NCI-H1105 (cell line): ENCODE data around the gene TIMM29.
A peak's percentile ranks its signal among the peaks of the same experiment; 100 is the strongest.
"Not testable (repeated sequence)": the region's sequence is repeated elsewhere in the genome, so short reads cannot be mapped to it uniquely, and the experiment has no call there.

Experiments
- DNase-seq: peaks from one replicate; lab custom pipeline; 2025; lab: John Stamatoyannopoulos, UW

TIMM29 gene

DNA sequence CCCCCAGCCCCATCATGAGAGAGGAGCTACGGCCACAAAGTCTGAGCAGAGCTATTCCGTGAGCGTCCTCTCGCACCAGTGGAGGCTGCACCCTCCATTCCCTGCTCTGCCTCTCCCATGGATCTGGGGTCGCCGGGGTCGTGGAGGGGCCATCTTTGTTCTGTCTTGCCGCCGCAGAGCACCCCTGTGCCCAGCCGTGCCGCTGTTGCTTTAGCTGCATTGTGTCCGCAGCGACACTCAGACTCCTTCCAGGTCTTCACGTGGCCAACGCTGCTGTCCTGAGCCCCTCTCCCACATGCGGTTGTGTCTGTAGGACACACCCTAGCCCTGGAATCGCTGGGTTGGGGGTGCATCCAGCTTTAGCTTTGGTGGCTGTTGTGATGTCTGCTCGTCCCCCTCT is 16.0 kb upstream of the TIMM29 start:
- no peak for DNase-seq

DNA sequence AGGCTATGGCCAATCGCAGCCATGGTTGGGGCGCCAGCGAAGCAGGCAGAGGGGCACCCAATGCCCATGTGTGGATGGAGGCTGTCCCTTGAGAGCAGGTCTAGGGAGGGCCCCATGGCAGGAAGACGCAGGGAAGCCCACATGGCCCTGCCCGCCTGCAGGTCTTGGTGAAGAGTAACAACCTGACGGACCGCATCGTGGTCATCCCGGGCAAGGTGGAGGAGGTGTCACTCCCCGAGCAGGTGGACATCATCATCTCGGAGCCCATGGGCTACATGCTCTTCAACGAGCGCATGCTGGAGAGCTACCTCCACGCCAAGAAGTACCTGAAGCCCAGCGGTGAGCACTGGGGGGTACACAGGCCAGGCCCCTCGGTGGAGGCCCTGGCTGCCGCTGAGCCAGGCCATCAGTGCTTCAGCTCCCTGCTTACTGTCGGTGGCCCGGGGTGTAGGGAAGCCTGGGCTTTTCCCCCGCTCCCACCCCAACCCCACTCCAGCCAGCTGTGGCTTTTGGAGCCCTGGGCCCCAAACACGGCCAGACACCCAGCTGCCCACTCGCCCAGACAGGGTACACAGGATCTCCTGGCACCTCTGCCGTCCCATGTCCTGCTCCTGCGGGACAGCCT is 14.8 kb upstream of the TIMM29 start:
- DNase-seq: no peak

DNA sequence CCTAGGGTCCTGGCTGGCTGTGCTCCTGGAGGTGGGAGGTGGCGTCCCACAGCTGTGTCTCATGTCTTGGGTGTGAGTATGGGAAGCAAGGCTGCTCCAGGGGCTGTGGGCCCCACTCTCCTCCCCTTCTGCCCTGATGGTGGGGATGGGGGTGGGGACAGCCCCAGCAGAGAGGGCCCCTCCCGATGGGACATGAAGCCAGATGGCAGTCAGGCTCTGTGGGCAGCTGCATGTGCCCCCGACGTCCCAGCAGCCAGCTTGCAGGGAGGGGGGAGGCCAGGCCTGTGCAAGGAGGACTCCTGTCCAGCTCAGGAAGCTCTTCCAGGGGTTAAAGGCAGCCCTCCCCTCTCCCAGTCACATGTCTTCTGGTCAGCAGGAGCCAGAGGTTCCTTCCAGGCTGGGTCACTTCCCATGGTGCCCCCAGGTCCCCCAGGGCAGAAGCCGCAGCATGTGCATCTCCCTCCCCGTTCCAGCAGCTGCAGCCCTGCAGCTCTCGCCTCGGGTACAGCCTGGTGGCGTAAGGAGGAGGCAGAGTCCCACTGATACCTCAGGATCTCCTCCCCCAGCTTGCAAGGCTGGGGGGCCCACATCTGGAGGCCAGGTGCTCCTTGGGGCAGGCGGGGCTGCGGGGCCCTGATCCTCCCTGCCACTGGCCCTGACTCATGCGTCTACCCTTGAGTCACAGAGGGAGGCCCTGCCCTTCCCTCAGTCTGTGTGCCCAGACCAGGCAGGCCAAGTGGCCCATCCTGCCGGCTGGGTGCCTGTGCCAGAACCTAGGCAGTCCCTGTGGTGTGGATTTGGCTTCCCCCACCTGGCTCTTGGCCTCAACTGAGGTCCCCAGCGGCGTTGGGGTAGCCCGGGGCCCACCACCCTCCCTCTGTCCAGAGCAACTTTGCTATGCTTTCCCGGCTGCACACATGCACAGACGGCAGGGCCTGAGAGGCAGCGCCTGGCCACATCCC is 13.2 kb upstream of the TIMM29 start:
- DNase-seq: no peak

DNA sequence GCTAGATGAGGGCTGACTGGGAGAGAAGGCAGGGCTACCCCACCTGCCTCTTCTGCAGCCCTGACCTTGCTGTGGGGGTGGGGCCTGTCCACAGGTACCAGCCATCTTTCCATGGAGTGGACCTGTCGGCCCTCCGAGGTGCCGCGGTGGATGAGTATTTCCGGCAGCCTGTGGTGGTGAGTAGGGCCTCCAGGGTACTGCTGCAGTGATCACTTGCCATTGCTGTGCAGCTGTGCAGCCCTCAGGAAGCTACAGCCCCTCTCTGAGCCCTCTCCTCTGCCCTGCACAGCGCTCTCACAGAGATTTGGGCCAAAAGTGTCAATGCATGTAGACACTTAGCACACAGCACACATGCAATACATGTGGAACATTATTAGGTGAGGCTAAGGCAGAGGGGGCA is 12.0 kb upstream of the TIMM29 start:
- no peak for DNase-seq

DNA sequence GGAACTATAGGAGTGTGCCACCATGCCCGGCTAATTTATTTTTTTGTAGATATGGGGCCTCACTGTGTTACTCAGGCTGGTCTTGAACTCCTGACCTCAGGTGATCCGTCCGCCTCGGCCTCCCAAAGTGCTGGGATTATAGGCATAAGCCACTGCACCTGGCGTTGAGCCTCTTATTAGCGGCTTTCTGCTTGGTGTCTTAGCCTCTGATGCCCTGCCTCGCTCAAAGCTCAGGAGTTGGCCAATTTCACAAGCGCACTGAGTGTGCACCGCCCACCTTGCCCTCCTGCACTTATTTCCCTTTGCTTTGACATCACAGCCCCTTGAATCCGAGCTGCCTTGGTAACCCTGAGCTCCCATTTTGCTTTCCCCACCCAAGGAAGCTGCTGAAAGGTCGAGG is 10.3 kb upstream of the TIMM29 start:
- no peak for DNase-seq

DNA sequence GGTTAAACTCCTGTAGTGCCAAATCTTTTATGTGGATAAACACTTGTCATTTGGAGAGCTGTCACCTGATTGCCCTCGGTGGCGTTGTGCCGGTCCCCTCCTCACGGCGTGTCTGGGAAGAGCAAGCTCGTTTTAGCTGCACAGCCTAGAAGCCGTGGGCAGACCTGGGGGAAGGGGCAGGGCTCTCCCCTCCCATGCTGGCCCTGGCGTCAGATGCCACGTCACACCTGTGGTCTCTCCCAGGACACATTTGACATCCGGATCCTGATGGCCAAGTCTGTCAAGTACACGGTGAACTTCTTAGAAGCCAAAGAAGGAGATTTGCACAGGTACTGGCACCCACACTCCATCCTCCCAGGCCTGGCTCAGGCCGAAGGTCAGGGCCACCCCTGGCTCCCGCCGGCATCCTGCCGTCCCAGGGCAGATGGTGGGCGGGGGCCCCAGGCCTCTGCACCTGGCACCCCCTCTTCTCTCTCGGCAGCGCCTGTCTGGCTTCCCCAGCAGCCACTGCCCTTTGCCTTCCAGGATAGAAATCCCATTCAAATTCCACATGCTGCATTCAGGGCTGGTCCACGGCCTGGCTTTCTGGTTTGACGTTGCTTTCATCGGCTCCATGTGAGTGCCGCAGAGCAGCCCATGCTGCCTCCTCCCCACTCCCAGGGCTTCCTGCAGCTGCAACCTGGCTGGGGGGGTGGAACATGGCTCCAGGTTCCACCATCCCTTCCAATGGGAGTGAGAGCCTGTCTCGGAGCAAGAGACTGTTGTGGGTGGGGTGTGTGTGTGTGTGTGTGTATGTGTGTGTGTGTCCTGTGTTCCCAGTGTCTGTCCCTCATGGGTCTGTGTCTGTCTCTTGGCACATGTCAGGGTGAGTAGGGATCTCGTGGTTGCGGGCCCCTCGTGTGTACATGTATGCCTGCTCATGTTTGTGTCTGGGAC is 9.0 kb upstream of the TIMM29 start:
- peak; percentile 8 for DNase-seq

DNA sequence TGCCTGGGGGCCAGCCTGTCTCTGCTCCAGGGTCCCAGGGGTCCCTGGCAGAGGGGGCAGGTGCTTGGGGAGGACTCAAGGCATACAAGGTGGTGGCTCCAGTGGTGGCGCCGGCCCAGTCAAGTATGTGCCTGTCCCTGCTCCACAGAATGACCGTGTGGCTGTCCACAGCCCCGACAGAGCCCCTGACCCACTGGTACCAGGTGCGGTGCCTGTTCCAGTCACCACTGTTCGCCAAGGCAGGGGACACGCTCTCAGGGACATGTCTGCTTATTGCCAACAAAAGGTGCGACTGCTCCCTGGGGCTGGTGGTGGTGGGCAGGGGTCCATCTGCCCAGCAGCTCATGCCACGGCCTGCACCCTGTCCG is 8.3 kb upstream of the TIMM29 start:
- no peak for DNase-seq

DNA sequence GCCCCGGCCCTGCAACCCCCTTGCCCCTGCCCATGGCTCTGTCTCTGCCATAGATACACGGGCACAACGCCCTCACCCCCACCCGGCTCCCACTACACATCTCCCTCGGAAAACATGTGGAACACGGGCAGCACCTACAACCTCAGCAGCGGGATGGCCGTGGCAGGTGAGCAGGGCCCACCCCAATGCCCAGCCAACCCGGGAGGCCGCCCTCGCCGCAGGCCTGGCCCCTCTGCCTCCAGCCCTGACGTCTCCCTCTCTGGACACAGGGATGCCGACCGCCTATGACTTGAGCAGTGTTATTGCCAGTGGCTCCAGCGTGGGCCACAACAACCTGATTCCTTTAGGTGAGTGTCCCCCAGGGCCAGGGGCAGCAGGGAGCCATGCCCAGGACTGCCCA is 7.8 kb upstream of the TIMM29 start:
- DNase-seq: no peak

DNA sequence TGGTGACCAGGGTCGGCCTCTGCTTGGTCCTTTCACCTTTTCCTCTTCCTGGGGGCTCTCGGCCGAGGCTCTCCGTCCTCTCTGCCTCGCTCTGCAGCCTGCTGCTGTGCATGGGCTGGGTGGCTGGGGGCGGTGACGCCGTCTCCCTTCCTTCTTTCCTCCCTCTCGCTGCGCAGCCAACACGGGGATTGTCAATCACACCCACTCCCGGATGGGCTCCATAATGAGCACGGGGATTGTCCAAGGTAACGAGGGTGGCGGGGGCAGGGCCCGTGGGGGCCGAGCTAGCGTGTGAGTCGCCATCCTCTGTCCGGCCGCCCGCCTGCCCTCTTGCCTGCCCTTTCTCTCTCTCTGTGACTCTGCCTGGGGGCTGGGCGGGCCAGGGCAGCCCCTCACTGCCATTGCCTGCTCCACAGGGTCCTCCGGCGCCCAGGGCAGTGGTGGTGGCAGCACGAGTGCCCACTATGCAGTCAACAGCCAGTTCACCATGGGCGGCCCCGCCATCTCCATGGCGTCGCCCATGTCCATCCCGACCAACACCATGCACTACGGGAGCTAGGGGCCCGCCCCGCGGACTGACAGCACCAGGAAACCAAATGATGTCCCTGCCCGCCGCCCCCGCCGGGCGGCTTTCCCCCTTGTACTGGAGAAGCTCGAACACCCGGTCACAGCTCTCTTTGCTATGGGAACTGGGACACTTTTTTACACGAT is 7.3 kb upstream of the TIMM29 start:
- no peak for DNase-seq

DNA sequence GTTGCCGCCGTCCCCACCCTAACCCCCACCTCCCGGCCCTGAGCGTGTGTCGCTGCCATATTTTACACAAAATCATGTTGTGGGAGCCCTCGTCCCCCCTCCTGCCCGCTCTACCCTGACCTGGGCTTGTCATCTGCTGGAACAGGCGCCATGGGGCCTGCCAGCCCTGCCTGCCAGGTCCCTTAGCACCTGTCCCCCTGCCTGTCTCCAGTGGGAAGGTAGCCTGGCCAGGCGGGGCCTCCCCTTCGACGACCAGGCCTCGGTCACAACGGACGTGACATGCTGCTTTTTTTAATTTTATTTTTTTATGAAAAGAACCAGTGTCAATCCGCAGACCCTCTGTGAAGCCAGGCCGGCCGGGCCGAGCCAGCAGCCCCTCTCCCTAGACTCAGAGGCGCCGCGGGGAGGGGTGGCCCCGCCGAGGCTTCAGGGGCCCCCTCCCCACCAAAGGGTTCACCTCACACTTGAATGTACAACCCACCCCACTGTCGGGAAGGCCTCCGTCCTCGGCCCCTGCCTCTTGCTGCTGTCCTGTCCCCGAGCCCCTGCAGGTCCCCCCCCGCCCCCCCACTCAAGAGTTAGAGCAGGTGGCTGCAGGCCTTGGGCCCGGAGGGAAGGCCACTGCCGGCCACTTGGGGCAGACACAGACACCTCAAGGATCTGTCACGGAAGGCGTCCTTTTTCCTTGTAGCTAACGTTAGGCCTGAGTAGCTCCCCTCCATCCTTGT is 6.5 kb upstream of the TIMM29 start:
- no peak for DNase-seq

DNA sequence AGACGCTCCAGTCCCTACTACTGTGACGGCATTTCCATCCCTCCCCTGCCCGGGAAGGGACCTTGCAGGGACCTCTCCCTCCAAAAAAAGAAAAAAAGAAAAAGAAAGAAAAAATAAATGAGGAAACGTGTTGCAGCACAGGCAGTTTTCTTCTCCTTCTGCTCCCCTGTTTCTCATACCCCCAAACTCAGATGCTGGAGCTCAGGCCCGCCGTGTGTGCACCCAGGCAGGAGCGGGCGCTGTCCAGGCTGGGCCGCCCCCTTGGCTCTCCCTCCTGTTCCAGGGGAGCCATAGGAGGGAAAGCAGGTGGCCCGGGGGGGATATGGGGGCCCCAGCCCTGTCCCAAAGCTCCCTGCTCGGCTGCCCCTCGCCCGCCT is 6.0 kb upstream of the TIMM29 start:
- DNase-seq: no peak

DNA sequence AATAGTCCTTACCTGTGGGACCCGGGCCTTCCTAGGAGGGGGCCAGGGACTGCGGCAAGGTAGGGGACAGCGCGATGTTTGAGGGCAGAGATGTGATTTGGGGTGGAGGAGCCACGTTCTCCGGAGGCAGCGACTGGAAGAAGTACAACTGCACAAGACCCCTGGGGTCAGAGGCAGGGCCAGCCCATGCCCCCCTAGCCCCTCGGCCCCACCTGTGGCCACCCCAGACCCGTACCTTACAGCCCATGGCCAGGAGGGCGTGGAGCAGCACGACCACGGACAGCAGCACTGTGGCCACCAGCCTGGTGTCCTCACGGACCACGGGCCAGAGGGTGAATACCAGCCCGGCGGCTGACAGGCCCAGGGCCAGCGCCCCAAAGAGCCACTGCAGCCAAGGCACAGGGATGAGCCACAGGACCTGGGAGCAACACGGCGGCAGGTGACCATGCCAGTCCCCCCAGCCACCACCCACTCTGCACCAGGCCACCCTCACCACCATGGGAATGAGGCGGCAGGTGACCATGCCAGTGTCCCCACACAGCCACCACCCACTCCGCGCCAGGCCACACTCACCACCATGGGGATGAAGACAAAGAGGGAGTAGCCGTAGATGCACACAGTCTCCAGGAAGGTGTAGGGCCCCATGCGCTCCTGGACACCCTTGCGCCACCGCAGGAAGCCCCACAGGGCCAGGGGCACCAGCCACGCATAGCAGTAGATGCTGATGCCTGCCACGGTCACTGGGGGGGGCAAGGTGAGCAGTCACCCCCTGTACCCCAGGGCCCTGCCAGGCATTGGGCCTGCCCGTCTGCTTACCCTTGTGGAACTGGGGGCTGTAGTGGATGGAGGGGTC is 5.1 kb upstream of the TIMM29 start:
- no peak for DNase-seq

DNA sequence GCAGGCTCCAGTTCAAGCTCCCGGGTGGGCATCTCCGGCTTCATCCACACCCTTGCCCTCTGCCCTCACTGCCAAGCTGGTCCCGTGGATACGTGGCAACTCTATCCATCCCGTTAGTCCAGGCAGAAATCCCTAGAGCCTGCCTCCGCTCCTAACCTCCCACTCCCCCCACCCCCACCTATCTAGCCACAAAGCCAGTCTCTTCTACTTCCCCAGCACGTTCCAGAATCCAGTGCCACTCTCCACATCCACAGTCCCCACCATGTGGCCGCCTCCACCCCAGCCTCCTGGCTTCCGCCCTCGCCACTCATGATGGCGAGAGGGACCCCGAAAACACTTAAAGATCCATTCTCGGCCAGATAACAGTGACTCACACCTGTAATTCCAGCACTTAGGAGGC is 4.0 kb upstream of the TIMM29 start:
- DNase-seq: no peak

DNA sequence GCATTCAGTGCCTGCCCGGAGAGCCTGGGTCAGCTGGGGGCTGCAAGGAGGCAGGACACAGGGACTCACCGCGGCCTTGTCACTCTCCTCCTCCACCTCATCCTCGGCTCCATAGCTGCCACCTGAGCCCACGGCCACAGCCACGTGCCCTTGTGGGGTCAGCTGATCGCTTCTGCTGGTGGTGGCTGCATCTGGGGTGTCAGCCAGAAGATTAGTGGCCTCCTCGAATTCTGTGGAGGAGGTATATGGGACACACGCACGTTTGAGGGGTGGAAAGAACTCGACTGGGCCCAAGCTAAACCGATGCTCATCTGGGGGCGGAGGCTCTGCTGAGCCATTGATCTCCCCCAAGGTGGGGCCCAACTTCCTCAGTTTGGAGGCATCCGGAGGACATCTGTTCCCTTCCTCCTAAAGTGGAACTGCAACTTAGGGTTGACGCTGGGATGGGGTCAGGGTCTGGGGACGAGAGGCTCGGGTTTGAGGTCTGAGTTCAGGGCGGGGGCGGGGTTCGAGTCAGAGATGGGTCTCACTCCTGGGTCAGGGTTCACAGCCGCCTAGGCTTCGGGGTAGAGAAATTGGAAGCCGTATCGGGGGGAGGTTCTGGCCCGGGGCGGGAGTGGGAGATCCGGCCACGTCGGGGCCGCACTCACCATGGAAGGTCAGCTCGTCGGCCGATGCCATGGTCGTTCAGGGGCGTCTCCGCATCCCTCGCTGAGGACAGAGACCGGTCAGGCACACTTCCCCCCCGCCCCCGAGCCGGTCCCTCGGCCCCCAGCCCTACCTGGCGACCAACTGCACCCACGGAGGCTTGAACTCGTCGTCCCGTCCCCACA is 665 bp upstream of the TIMM29 start:
- DNase-seq: no peak

DNA sequence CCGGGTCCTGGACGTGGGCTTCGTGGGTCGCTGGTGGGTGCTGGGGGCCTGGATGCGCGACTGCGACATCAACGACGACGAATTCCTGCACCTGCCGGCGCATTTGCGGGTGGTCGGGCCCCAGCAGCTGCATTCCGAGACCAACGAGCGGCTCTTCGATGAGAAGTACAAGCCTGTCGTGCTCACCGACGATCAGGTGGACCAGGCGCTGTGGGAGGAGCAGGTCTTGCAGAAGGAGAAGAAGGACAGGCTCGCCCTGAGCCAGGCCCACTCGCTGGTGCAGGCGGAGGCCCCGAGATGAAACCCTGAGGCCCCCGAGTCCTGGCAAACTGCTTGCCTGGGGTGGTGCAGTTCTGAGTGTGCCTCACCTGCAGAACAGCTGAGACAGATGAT is 787 bp downstream of the TIMM29 start:
- DNase-seq: no peak

DNA sequence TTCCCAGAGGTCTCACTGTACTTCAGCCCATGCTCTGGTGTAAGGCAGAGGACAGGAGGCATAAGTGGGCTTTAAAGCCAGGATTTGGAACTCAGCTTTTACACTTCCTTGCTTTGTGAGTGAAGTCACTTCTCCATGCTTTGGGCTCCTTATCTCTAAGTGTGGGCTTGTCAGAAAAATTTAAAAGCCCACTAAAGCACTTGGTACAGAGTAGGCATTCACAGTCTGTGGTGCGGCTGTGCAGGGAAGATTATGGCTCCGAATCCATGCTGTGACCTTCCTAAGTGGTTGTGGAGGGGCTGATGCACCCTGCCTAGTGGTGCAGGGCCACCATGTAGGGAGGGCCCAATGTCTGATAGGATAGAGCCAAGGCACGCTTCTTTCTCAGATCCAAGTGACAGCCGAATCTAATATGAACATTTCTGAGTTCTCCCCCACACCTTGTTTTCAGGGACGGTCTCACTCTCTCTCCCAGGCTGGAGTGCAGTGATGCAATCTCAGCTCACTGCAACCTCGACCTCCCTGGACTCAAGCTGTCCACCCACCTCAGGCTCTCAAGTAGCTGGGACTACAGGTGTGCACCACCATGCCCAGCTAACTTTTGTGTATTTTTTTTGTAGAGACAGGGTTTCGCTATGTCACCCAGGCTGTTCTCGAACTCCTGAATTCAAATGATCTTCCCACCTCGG is 6.9 kb downstream of the TIMM29 start:
- no peak for DNase-seq

DNA sequence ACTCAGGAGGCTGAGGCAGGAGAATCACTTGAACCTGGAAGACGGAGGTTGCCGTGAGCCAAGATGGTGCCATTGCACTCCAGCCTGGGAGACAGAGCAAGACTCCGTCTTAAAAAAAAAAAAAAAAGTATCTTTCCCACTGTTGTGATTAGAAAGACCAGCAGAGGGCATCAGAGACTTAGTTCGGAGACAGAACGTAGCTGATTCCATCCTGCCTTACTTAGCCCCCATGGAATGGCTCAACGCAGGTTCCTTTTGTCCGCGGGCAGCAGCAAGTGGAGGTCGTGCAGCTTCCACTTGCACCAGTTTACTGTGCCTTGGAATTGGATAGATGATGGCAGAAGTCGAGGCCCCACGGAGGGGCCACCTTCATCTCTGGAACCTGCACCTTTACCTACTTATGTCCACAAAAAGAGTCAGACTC is 8.1 kb downstream of the TIMM29 start:
- peak; percentile 83 for DNase-seq

DNA sequence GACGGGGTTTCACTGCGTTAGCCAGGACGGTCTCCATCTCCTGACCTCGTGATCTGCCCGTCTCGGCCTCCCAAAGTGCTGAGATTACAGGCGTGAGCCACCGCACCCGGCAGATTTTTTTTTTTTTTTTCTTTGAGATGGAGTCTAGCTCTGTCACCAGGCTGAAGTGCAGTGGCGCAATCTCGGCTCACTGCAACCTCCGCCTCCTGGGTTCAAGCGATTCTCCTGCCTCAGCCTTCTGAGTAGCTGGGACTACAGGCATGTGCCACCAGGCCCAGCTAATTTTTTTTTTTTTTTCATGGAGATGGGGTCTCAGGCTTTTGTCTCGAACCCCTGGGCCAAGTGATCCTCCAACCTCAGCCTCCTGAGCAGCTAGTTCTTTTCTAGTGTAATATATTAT is 13.0 kb downstream of the TIMM29 start:
- DNase-seq: not testable (repeated sequence)

DNA sequence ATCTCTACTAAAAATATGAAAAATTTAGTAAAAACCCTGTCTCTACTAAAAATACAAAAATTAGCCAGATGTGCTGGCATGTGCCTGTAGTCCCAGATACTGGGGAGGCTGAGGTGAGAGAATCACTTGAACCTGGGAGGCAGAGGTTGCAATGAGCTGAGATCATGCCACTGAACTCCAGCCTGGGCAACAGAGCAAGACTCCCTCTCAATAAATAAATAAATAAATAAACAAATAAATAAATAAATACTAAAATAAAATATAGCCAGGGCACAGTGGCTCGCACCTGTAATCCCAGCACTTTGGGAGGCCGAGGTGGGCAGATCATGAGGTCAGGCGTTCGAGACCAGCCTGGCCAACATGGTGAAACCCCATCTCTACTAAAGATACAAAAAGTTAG is 14.8 kb downstream of the TIMM29 start:
- not testable (repeated sequence) for DNase-seq
